Trophoblast cell (in vitro differentiated cells and primary cell): ENCODE data around the gene DENND1A.

Experiments used
- DNase-seq, 2 donors: peaks; one replicate each; pipeline ENCODE4 v3.0.0-alpha.2; 2016
- H2AFZ ChIP-seq: 2 replicates; pipeline ENCODE4 v1.6.1; 2013; ENCODE audit warnings: low read length, moderate library complexity, mild to moderate bottlenecking; ENCODE audit not compliant: insufficient read depth, poor library complexity
- H2AK5ac ChIP-seq: 2 replicates; pipeline ENCODE4 v1.6.1; 2013; ENCODE audit warnings: mild to moderate bottlenecking, low read length
- H2BK120ac ChIP-seq: 2 replicates; pipeline ENCODE4 v1.6.1; 2013; ENCODE audit warnings: low read length, mild to moderate bottlenecking, moderate library complexity; ENCODE audit not compliant: insufficient read depth, poor library complexity
- H2BK12ac ChIP-seq: 2 replicates; pipeline ENCODE4 v1.6.1; 2013; ENCODE audit warnings: mild to moderate bottlenecking, low read length, moderate library complexity
- H2BK5ac ChIP-seq: 2 replicates; pipeline ENCODE4 v1.6.1; 2013; ENCODE audit warnings: low read length, low read depth, moderate library complexity, mild to moderate bottlenecking; ENCODE audit not compliant: poor library complexity
- H3K14ac ChIP-seq: 2 replicates; pipeline ENCODE4 v1.6.1; 2013; ENCODE audit warnings: mild to moderate bottlenecking, low read length
- H3K18ac ChIP-seq: 2 replicates; pipeline ENCODE4 v1.6.1; 2013; ENCODE audit warnings: mild to moderate bottlenecking, low read length
- H3K23ac ChIP-seq: 2 replicates; pipeline ENCODE4 v1.6.1; 2013; ENCODE audit warnings: low read length
- H3K27ac ChIP-seq: 2 replicates; pipeline ENCODE4 v1.5.1; 2013; ENCODE audit warnings: low read depth, mild to moderate bottlenecking, inconsistent platforms, low read length, moderate library complexity
- H3K27me3 ChIP-seq: 2 replicates; pipeline ENCODE4 v1.6.1; 2013; ENCODE audit warnings: inconsistent platforms, mild to moderate bottlenecking, low read length, moderate library complexity; ENCODE audit not compliant: insufficient read depth
- H3K36me3 ChIP-seq, 2 experiments: 1 replicate in 1 of 2; 2 replicates in 1 of 2; pipeline ENCODE4 v1.6.1; 2013; ENCODE audit warnings: low read length in 2 of 2, mild to moderate bottlenecking in 2 of 2, moderate library complexity in 1 of 2; ENCODE audit not compliant: insufficient read depth in 2 of 2, control insufficient read depth in 1 of 2
- H3K4ac ChIP-seq: 2 replicates; pipeline ENCODE4 v1.6.1; 2013; ENCODE audit warnings: low read depth, mild to moderate bottlenecking, low read length, moderate library complexity
- H3K4me1 ChIP-seq, 2 experiments: 1 replicate in 1 of 2; 2 replicates in 1 of 2; pipeline ENCODE4 v1.6.1; 2013; ENCODE audit warnings: low read length in 2 of 2, mild to moderate bottlenecking in 2 of 2, moderate library complexity in 1 of 2; ENCODE audit not compliant: insufficient read depth in 2 of 2, control insufficient read depth in 1 of 2
- H3K4me2 ChIP-seq: 2 replicates; pipeline ENCODE4 v1.6.1; 2013; ENCODE audit warnings: inconsistent platforms, mild to moderate bottlenecking, low read length, moderate library complexity
- H3K4me3 ChIP-seq: 2 replicates; pipeline ENCODE4 v1.5.1; 2013; ENCODE audit warnings: mild to moderate bottlenecking, low read depth, low read length, inconsistent platforms
- H3K79me1 ChIP-seq: one replicate; pipeline ENCODE4 v1.6.1; 2013; ENCODE audit warnings: low read length
- H3K79me2 ChIP-seq: 2 replicates; pipeline ENCODE4 v1.6.1; 2013; ENCODE audit warnings: low read length, mild to moderate bottlenecking; ENCODE audit not compliant: control insufficient read depth, insufficient read depth, poor library complexity
- H3K9ac ChIP-seq: 2 replicates; pipeline ENCODE4 v1.6.1; 2013; ENCODE audit warnings: mild to moderate bottlenecking, low read length
- H3K9me3 ChIP-seq: 2 replicates; pipeline ENCODE4 v1.6.1; 2013; ENCODE audit warnings: low read depth, mild to moderate bottlenecking, control low read depth, inconsistent platforms, low read length; ENCODE audit not compliant: insufficient read depth
- H4K12ac ChIP-seq: 2 replicates; pipeline ENCODE4 v1.6.1; 2013; ENCODE audit warnings: low read depth, mild to moderate bottlenecking, low read length, moderate library complexity
- H4K8ac ChIP-seq: 2 replicates; pipeline ENCODE4 v1.6.1; 2013; ENCODE audit warnings: low read depth, mild to moderate bottlenecking, low read length, moderate library complexity
- H4K91ac ChIP-seq: one replicate; pipeline ENCODE4 v1.6.1; 2013; ENCODE audit warnings: low read depth, mild to moderate bottlenecking, low read length, moderate library complexity
- WGBS: extraction: QIAGEN DNeasy Blood & Tissue Kit; methylation state at CpG from one replicate; pipeline ENCODE4 v1.1.7; 2013; ENCODE audit warnings: missing lambda C conversion rate; ENCODE audit not compliant: insufficient read length, insufficient coverage; ENCODE audit errors: extremely low coverage; 5-methylcytosine and 5-hydroxymethylcytosine counted together

Gene DENND1A

DNA sequence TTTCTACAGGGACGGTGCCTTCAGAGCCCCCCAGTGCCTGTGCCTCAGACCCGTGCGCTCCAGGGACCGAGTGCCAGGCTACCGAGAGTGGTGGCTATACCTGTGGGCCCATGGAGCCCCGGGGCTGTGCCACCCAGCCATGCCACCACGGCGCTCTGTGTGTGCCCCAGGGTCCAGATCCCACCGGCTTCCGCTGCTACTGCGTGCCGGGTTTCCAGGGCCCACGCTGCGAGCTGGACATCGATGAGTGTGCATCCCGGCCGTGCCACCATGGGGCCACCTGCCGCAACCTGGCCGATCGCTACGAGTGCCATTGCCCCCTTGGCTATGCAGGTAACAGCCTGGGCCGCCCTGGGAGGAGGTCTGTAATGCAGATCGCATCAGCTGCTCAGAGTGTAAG, 567.1 kb downstream of the DENND1A start:
- H3K9me3 ChIP-seq, result peaks cover 4% of the 10 kb centered on the region
- H3K36me3 ChIP-seq, result peaks cover 0 to 5% of the 10 kb centered on the region in 2 experiments
- H2BK5ac ChIP-seq, result no peak overlapping the region
- H3K14ac ChIP-seq, result peak overlapping the region; percentile 17
- H3K4me2 ChIP-seq, result no peak overlapping the region
- H3K27ac ChIP-seq, result no peak overlapping the region
- H3K4ac ChIP-seq, result no peak overlapping the region
- H4K12ac ChIP-seq, result no peak overlapping the region
- H2AK5ac ChIP-seq, result peak overlapping the region; percentile 43
- peak overlapping the region; percentile 31 for H3K18ac ChIP-seq
- no peak overlapping the region for H3K9ac ChIP-seq
- H2BK12ac ChIP-seq, result peak overlapping the region; percentile 50
- no peak for DNase-seq
- H3K27me3 ChIP-seq, result no peaks in the 10 kb centered on the region
- H3K79me1 ChIP-seq, result peaks cover 32% of the 10 kb centered on the region
- no peak overlapping the region for H2AFZ ChIP-seq
- no peak overlapping the region for H4K8ac ChIP-seq
- WGBS, result no CpG with 5 or more reads among the region's 23 CpGs
- peak overlapping the region; percentile 82 for H4K91ac ChIP-seq
- no peak overlapping the region for H3K4me3 ChIP-seq
- H3K4me1 ChIP-seq, result peaks cover 50 to 68% of the 10 kb centered on the region in 2 experiments
- H3K79me2 ChIP-seq, result peaks cover 3% of the 10 kb centered on the region
- no peak overlapping the region for H3K23ac ChIP-seq
- H2BK120ac ChIP-seq, result no peak overlapping the region

GRCh38 chr9:123361731-123362510, 568.0 kb downstream of the DENND1A start:
- peak overlapping the region; percentile 29 for H3K4me2 ChIP-seq
- H3K14ac ChIP-seq, result peak overlapping the region; percentile 85
- peak overlapping the region; percentile 69 for H3K27ac ChIP-seq
- peaks cover 0 to 4% of the 10 kb centered on the region in 2 experiments for H3K36me3 ChIP-seq
- peak overlapping the region; percentile 78 for H2BK5ac ChIP-seq
- H3K79me2 ChIP-seq, result peaks cover 4% of the 10 kb centered on the region
- H4K12ac ChIP-seq, result peak overlapping the region; percentile 8
- peak overlapping the region; percentile 83 for H3K18ac ChIP-seq
- WGBS, result no CpG with 5 or more reads among the region's 11 CpGs
- no peak overlapping the region for H2AFZ ChIP-seq
- H3K9ac ChIP-seq, result no peak overlapping the region
- H3K27me3 ChIP-seq, result no peaks in the 10 kb centered on the region
- peak overlapping the region; percentile 29 for H3K4ac ChIP-seq
- H4K91ac ChIP-seq, result peak overlapping the region; percentile 82
- no peak overlapping the region for H3K23ac ChIP-seq
- peak overlapping the region; percentile 57 for H4K8ac ChIP-seq
- H3K4me3 ChIP-seq, result no peak overlapping the region
- peak overlapping the region; percentile 58 for H2BK12ac ChIP-seq
- H2BK120ac ChIP-seq, result peak overlapping the region; percentile 92
- H3K9me3 ChIP-seq, result peaks cover 6% of the 10 kb centered on the region
- H3K79me1 ChIP-seq, result peaks cover 32% of the 10 kb centered on the region
- DNase-seq, result no peak
- peaks cover 57 to 73% of the 10 kb centered on the region in 2 experiments for H3K4me1 ChIP-seq
- H2AK5ac ChIP-seq, result peak overlapping the region; percentile 88

- peak overlapping the region; percentile 45 for H3K4me2 ChIP-seq
- peaks cover 63 to 79% of the 10 kb centered on the region in 2 experiments for H3K4me1 ChIP-seq
Measured at GRCh38 chr9:123361086-123361730, 568.7 kb downstream of the DENND1A start.

DNA sequence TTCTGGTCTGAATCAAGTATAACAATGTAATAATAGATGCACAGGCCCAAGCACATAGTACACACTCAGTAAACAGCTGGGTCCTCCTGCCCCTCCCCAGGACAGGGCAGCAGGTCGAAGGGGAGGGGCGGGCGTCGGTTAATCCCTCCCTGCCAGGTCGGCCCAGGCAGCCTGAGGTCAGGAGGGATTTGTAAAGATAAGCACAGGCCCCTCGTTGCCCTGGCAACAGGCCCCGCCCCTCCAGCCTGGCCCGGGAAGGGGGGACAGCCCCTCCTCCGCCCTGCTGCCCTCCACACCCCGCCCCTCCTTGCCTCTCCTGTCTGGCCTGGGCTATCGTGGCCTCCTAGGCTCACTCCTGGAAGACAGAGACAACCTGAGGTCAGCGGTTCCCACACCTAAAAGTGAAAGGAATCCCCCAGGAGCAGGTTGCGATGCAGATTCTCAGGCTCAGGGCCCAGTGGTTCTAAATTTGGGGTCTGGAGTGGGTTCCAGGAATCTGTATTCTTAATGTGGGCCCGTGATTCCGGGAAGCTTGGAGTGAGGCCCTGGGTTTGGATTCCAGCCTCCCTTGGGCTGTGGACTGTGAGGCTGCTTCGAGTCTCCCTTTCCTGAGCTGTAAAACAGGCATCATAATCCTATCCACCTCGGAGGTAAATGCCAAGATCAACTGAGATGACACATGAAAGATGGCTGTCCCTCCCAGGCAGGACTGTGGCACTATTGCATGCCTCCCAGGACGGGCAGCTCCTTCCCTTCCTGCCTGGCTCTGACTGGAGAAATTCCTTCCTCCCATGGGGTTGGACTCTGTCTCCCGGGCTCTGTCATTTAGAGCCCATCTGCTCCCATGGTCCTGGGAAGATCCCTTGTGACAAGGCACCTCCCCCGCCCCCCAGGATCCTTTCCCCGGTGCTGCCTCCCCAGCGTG, 569.5 kb downstream of the DENND1A start:
- peak overlapping the region; percentile 37 for H2AFZ ChIP-seq
- H3K4ac ChIP-seq, result peak overlapping the region; percentile 67
- H3K9ac ChIP-seq, result no peak overlapping the region

More at GRCh38 chr9:123361086-123361730, 568.7 kb downstream of the DENND1A start:
- H3K79me2 ChIP-seq, result peaks cover 6% of the 10 kb centered on the region
- H2AK5ac ChIP-seq, result peak overlapping the region; percentile 91
- peak overlapping the region; percentile 92 for H3K18ac ChIP-seq
- H3K4ac ChIP-seq, result peak overlapping the region; percentile 39
- WGBS, result no CpG with 5 or more reads among the region's 10 CpGs
- no peak overlapping the region for H3K23ac ChIP-seq
- peak overlapping the region; percentile 91 for H2BK5ac ChIP-seq
- H3K9me3 ChIP-seq, result peaks cover 6% of the 10 kb centered on the region
- peak overlapping the region; percentile 63 for H2BK12ac ChIP-seq
- H3K4me3 ChIP-seq, result no peak overlapping the region
- H4K12ac ChIP-seq, result no peak overlapping the region
- H3K27me3 ChIP-seq, result no peaks in the 10 kb centered on the region
- H2BK120ac ChIP-seq, result peak overlapping the region; percentile 92
- peak overlapping the region; percentile 93 for H4K91ac ChIP-seq
- no peak overlapping the region for H3K9ac ChIP-seq
- peaks cover 0 to 2% of the 10 kb centered on the region in 2 experiments for H3K36me3 ChIP-seq
- H3K14ac ChIP-seq, result peak overlapping the region; percentile 29
- no peak overlapping the region for H2AFZ ChIP-seq
- peak overlapping the region; percentile 89 for H3K27ac ChIP-seq
- H4K8ac ChIP-seq, result peak overlapping the region; percentile 73
- no peak for DNase-seq
- peaks cover 34% of the 10 kb centered on the region for H3K79me1 ChIP-seq

More for the DNA sequence above, 569.5 kb downstream of the DENND1A start:
- peaks cover 35% of the 10 kb centered on the region for H3K79me1 ChIP-seq
- H3K27me3 ChIP-seq, result no peaks in the 10 kb centered on the region
- H3K4me2 ChIP-seq, result peak overlapping the region; percentile 26
- no peaks in the 10 kb centered on the region for H3K36me3 ChIP-seq
- peaks cover 7% of the 10 kb centered on the region for H3K79me2 ChIP-seq
- H3K27ac ChIP-seq, result peak overlapping the region; percentile 89
- peak overlapping the region; percentile 28 for H4K12ac ChIP-seq
- no peak overlapping the region for H3K4me3 ChIP-seq
- DNase-seq, result no peak
- peak overlapping the region; percentile 93 for H4K91ac ChIP-seq
- WGBS, result no CpG with 5 or more reads among the region's 22 CpGs
- peak overlapping the region; percentile 88 for H3K14ac ChIP-seq
- peak overlapping the region; percentile 92 for H3K18ac ChIP-seq
- H4K8ac ChIP-seq, result peak overlapping the region; percentile 73
- H3K4me1 ChIP-seq, result peaks cover 67 to 79% of the 10 kb centered on the region in 2 experiments
- peak overlapping the region; percentile 88 for H2BK12ac ChIP-seq
- peak overlapping the region; percentile 91 for H2AK5ac ChIP-seq
- peak overlapping the region; percentile 91 for H2BK5ac ChIP-seq
- peak overlapping the region; percentile 89 for H2BK120ac ChIP-seq
- H3K23ac ChIP-seq, result no peak overlapping the region
- peaks cover 3% of the 10 kb centered on the region for H3K9me3 ChIP-seq
